HG03521 (cell line): ENCODE results near the gene HDAC4.

ENCODE experiments used
- ATAC-seq: cut with Tn5 transposase; IDR thresholded peaks from one replicate; pipeline ENCODE4 v1.9.1; 2021; ENCODE audit warnings: mild to moderate bottlenecking, moderate library complexity; ENCODE audit not compliant: unreplicated experiment

The HDAC4 gene

DNA sequence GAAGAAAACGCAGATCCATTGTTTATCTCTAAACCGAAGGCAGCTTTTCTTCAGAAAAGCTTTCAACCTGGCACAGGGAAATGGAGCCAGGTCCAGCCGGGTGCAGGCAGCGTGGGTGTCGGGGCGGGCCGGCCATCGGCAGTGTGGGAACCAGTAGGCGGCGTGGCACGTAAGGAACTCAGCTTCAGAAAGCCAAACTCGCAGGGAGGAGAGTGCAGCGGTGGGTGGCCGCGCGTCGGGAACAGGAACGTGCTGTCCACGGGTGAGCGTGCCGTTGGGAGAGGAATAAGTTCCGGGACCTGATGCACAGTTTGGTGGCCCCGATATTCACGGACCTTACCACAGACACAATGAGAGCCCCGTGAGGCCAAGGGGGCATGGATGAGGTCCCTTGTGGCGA, 282.6 kb downstream of the HDAC4 start:
- no peak for ATAC-seq

DNA sequence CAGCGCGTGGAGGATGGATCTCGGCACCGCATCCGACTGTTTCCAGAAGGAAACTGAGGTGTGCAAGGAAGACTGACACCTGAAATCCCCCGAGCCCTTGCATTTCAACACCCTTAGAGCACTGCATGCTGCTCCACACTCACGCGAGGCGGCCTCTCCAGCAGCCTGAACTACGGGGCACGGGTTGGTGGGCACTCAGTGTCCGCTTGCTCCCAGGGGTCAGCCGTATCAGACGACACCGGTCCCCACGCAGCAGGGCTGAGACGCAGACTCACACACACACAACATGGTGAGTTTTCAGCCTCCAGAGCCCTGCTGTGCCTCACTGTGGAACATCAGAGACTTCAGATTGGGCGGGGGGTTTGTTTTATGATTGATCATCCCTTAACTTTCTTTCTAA, 283.0 kb downstream of the HDAC4 start:
- no peak for ATAC-seq

DNA sequence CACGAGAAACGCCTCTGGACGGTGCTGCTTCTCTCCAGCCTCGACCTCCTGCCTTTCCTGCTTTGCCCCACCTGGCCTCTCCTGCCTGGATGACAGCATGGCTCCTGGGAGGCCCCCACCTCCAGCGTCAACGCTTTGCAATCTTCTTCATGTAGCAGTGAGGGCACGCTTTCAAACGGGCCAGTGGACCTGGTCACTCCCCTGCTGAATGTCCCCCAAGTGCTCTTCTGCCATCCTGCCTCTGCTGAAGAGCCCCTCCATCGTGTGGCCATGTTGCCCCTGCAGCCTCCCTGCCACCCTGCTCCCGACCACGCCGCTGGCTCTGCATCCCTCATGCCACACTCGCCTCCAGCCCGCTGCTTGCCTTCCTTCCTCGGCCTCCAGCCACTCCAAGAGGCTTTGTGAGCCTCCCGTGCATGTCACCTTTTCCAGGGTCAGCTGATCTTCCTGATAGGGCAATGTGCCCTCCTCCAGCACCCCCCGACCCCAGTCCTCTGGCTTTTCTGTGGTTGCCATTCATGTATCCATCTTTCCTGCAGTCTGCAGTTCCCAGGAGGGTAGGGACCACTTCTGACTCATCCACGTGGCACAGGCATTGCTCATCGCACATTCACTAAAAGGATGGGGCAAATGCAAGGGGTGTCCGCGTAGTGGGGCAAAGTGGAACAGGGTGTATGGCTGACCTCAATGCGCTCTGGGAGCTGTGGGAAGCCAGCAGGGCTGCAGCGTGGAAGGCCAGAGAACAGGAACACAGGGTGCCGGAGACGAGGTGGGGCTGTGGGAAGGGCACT, 284.2 kb downstream of the HDAC4 start:
- ATAC-seq: no peak

DNA sequence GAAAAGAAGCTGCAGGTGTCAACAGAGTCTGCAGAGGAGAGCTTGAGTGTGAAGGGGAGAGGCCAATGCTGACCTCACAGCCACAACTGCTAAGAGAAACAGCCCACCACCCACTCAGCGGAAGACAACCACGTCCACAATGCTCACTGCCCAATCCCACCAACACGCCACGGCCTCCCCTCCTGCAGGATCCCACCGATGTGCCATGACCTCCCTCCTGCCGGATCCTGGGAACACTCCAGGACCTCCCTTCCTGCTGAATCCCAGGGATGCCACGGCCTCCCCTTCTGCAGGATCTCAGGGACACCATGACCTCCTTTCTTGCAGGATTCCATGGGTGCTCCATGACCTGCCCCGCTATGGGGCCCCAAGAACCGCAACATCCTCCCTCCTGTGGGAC, 285.2 kb downstream of the HDAC4 start:
- no peak for ATAC-seq

DNA sequence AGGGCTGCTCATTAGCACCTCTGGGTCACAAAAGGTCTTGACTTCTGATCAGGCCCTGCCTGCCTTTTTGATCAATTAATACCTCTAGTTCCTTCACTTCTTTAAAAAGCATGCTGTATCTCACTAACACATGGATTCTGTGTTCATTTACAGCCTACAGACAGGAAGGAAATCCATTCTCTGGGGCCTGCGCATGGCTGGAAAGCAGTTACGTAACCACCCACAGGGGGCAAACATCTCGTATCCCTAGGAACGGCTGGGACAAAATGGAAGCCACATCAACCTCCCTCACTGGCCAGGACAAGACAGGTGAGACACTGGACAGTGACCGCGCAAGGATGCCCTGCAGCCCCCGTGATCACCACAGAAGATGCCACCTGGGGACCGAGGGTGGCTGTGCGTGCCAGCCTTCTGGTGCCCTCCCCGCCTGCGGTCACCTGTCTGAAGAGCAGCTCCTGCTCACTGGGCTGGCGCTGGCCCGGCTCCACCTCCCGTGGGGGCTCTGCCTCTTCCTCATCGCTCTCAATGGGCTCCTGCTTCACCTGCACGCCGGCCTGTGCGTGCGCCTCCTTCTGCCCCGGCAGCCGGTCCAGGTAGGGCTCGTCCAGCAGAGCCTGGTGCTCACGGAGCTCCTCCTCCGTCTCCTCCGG, 286.1 kb downstream of the HDAC4 start:
- no peak for ATAC-seq

DNA sequence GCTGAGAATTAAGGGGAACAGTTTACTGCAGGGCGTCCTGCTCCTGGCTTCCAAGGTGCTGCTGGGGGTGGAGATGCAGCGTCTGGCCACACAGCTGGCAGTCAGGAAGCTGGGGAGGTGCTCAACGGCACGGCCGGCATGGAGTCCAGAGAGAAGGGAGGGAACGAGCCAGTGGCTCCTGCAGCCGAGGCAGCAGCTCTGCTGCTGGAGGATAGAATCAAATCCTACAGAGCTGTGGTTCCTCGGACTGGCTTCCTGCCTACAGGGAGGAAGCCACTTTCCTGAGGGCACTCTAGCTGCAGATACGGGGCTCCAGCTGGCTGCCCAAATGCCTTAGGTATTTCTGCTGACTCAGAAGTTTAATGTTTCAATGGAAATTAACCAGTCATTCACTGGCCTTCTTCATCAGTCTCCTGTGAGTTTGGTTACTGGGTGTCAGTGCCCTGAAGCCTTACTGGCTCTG, 286.7 kb downstream of the HDAC4 start:
- ATAC-seq: no peak

DNA sequence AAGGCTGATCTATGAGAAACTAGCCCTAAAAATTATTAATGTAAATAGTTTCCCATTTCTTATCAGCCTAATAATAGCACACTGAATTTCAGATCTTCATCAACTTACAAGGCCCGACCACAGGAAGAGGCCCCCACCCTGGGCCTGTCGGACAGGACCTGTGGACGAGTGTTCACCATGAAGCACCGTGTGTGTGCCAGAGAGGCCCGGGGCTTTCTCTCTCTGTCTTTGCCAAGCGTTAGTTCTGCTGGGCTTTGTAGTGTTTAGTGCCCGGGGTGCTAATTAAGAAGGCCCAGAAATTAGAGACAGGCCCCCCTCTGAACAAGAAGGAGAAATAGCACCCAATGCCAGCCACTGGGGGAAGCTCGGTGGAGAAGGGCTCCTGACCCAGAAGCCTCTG, 287.2 kb downstream of the HDAC4 start:
- ATAC-seq: no peak

DNA sequence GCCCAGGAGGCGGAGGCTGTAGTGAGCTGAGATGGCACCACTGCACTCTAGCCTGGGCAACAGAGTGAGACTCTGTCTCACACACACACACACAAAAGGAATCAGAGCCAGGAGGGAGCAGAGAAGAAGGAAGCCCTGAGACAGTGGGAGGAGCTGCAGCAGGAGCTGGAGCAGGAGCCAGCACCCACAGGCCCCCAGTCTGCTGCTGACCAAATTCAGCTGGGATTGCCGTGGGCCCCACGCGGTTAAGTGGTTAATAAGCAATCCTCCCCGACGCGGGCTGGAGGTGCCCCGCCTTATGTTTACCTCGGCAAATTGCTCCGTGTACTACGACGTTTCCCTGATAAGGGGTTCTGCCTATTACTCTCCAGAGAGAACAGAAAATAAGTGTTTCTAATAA, 287.6 kb downstream of the HDAC4 start:
- no peak for ATAC-seq

DNA sequence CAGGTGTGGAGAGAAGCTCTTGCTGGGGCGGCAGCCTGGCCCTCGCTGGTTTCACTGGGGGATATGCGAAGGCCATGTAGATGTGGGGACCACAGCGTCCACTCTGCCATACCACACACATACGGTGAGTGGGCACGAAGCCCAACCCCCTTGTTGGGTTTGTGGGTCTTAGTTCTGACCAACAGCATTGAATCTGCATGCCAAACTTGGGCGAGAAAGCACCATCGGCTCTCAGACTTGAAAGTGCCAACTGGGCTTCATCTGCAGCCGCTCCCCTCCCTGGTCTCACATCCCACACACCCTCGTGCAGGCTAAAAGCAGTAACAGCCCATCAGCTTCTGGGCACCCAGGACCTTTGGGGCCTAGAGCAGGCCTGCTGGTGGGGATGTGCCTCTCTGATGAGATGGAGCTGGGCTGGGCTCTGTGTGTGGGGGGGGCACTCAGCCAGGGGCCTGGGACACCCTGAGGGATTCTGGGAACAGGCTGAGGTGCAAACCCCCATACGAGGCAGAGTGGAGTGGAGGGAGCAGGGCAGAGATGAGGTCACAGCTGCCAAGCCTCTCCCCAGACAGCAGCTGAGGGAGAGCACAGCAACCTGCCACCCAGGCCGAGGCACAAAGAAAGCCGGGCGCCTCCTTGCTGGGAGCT, 288.6 kb downstream of the HDAC4 start:
- ATAC-seq: no peak

DNA sequence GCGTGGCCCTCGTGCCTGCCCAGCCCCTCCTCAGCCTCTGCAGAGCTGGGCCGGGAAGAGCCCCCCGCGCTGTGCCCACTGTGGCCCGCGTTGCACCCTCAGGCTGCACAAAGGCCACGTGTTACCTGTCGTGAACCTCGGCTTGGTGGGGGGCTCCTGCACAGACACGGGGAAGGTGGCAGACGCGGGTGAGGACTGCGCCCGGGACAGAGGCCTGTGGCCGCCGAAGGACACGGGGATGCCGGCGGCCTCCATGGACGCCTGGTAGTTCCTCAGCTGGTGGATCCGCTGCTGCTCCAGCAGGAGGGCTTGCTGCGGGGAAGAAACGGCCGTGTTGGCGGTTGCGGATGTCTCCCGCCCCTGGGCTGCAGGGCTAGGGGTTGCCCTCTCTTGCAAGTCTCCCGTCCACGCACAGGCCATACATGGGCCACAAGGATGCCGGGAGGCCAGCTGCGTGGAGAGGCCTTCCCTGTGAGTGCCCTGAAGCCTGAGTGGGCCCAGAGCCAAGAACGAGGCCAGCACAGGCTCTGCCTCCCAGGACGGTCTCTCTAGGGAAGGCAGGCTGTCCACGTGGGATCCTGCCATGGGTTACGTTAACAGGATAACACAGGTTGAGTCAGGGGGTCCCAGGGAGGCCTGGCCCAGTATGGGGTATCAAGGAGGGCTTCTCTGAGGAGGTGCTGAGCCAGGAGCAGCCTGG, 289.3 kb downstream of the HDAC4 start:
- no peak for ATAC-seq

DNA sequence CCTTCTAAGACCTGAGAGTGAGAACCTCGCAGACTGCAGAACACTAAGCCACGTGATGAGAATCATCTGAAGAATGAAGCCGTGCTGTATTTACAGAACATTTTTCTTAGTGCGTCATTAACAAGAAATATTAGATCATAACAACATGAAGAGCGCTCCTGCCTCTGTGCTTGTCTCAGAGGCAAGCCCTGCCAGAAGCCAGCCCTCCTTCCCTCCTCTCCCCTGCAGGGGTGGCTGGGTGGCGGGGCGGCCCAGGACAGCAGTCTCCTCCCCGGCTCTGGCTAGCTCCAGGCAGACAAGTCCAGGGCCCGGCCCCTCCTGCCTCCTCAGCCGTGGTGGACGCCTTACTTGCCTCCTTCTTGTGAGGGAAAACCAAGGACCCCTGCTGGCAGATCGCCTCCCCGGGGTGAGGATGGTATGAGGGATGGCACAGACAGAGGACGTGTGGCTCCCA, 290.2 kb downstream of the HDAC4 start:
- no peak for ATAC-seq

DNA sequence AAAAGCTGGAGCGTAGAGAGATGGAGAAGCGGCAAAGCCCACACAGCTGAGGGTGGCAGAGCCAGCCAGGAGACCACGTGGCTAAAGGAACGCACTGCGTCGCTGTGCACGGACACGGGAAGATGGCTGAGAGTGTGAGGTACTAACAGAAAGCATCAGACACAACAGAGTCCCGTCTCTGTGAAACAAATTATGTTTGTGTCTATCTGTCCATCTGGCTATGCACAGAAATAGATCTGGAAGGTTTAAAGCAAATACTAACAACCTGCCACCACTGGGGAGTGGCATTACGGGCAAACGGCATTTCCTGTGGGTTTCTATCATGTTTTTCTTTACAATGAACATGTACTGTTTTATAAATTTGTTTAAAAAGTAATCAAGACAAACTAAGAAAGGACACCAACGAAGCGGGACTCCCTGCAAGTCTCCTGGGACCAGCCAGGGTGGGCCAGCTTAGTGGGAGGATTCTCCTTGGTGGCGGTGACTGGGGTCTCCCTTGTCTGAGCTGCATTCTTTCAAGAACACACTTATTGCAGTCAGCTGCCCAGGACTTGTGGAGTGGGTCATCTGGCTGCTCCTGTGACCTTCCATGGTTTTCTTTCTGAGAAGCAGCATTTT, 290.8 kb downstream of the HDAC4 start:
- no peak for ATAC-seq

DNA sequence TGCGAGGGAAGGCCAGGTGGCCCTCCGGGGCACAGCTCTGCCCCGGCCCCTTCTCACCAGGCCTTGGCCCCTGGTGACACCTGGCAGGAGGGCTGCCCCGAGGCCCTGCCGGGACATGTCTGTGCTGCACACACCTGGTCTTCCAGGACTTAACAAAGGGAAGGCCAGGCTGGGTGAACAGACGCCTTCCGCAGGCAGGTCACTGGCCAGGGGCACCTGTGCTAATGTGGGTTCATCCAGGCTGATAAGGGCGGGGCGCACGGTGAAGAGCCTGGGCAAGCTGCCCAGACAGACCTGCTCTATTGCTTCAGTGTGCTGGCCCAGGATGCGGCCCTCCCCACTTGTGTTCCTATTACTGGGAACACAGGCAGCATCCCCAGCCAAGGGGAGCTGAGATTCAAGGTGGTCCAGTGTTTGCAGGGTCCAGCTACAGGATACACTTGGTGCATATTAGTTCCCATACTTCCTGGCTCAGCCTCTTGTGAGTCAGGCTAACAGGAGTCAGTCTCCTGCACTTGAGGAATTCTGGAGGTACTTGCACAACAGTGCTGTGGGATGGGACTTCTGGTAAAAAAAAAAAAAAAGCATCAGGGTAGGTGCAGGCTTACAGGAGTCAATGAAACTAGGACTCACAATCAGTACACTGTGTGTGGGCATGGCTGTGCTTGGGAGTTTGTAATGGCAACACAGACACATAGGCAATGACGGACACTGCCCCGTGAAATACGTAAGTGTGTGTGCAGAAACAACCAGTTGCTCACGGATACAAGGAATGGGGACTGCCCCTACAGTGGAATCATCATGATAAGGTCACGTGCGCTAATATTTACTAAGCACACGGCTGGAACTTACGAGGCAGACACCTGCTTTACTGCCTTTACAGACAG, 291.5 kb downstream of the HDAC4 start:
- no peak for ATAC-seq

DNA sequence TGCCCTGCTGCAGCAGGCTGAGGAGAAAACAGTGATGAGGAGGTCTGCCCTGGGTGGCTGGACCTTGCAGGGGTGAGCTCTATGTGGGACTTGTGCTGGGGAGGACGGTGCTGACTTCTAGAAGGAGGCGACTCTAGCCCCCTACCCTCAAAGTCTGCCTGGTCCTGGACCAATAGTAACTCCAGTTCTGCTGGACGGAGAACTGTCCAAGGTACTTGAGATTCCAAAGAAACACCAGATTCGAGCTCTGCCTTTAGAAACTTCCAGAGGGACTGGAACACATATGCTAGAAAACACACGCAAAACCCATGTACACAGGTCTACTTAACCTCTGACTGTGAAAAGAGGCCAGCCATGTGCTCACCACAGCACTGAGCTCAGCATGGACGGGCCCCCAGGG, 292.4 kb downstream of the HDAC4 start:
- no peak for ATAC-seq

DNA sequence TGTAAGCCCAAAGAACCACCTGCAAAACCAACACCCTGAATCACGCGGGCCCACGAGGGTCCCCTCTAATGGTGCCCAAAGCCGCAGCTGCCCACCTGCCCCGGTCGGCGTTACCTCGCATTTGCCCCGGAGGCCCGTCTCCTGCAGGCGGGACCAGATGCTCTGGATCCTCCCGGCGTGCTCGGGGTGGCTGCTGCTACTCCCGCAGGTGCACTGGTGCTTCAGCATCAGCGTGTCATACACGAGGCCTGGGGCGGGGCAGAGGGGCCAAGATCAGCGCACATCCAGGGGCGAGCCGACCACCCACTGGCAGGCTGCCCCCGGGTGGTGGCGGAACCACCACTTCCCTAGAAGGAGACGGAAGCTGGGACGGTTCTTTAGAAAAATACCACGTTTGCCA, 292.9 kb downstream of the HDAC4 start:
- no peak for ATAC-seq

DNA sequence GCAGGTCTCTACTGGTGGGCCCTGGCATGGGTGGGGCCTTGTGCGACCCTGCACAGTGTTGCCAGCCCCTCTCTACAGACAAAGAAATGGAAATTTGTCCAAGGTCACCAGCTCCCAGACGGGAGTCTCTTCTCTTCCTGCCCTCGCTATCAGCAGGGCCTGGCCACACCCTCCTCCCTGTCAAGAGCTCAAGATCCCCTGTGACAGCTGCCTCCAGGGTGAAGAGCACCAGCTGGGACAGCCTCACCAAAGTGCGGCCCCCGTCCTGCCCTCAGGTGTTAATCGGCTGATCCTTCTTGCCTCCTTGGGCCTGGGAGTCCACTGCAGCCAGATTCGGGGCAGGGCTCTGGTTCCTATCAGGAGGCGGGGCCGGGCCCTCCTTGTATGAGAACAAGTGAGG, 293.9 kb downstream of the HDAC4 start:
- ATAC-seq: no peak

DNA sequence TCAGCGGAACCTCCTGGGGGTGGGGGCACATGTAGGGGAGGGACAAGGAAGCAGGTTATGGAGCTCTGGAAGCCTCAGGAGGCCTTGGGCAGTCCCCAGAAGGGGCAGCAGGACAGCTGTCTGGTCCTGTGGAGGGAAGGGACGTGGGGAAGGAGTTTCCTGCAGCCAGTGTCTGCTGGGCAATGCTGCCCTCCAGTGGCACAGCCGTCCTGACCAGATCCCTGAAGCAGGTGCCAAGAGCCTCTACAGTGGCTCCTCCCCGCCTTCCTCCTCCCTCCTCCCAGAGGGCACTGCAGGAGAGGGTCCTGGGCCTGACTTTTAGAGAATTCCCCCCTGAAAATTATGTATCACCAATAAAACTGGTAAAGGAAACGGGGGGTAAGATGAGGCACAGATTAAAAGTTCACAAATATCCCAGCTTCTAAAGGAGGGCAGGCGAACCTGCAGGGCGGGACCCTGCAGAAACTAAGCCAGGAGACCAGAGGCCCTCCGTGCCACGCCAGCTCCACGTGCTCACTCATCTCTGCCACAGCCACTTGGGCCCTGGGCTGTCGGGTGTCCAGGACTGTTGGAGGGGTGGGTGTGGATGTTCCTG, 294.4 kb downstream of the HDAC4 start:
- ATAC-seq: no peak

DNA sequence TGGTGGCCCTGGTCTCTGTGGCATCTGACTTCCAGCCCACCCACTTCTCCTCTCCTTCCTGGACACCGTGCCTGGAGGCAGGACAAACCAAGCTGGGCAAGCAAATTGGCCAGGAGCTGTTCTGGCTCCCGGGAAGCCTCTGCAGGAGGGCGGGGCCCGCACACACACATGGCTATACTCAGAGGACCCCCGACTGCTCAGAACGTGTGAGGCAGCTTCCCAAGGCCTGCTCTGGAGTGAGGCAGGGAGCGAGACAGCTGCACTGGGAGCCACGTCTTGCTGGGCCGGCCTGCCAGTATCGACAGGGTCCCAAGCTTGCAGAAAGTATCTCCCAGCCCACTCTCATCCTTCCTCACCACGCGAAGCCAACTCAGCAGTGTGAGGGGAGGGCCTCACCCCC, 295.6 kb downstream of the HDAC4 start:
- ATAC-seq: no peak

DNA sequence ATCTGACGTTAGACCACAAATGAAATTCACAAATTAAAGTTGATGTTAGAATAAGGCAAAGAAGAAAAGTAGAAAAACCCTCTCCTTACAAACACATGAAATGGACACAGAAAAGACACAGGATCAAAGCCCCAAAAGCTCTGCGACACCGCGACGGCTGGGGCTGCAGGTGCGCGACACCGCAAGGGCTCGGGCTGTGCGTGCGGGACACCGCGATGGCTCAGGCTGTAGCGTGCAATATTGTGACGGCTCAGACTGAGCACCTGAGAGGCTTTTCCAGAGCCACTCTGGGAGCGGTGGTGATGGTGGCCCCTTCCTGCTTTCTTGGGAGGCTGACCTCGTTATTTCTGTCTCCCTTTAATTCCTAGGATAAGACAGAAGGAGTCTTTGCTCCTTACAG, 296.0 kb downstream of the HDAC4 start:
- no peak for ATAC-seq
